HG03139 (cell line): Measurements from ENCODE around the gene ADGRF5.

Experiments
- ATAC-seq: cut with Tn5 transposase; IDR thresholded peaks from one replicate; pipeline ENCODE4 v1.9.1; 2021; ENCODE audit not compliant: unreplicated experiment

The ADGRF5 gene

DNA sequence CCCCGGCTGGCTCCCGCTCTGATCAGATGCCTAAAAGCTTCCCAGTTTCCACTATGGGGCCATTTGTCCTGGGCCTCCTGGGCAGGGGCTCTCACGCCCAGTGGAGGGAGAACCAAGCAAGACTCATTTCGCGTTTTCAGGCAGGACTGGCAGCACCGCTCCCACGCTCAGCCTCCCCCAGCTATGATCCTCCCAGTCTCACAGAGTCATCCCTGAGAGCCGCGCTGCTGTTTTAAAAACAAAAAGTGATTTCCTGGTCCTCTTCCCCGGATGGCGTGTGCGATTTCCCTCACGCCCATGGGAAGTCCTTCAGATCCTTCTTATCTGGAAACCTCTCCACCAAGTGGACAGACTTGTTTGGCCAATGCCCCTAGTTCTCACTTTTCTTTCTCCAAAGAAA is at the start of gene ADGRF5:
Gene ADGRF5, minus strand, starts transcription at position 208 of the 400 bp plus-strand sequence. CDS start 15,176 bp downstream, outside the sequence.
- ATAC-seq: no peak

GRCh38 chr6:46969206-46969605 is 47.5 kb upstream of the ADGRF5 start:
- no peak for ATAC-seq

DNA sequence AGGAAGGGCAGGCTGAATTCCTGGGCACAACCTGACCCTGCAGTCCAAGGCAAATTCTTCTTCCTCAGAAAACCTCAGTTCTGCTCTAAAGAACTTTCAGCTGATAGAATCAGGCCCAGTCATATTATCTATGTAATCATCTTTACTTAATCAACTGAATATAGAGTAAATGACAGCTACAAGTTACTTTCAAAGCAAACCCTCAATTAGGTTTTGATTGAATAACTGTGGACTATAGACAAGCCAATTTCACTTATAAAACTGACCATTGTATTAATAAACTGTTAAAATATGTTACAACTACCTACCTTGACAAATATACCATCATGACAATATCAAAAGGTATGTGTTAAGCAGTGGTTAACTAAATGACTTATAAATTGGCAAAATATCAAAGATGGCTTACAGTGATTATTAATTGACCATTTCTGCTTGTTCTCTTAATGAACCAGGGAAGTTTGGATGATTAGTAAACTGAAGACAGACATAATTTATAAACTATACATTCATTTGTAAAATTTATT is 46.1 kb upstream of the ADGRF5 start:
- no peak for ATAC-seq

GRCh38 chr6:46964716-46965519 is 43.2 kb upstream of the ADGRF5 start:
- no peak for ATAC-seq

DNA sequence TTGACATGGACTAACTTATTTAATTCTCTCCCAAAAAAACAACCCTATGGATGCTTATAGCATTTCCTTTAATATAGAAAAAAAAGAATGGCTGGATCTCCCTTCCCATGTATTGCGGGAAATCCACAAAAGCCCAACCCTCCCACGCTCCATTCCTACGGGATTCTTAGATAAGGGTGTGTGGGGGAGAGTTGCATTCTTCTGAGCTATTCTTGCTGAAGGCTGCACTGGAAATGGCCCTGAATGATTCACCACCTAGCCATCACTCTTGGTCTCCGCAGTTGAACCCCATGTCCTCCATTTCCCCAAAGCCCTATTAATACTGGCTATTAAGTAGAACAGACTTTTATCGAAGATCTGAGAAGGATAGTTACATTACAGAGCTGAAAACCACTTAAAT is 41.9 kb upstream of the ADGRF5 start:
- no peak for ATAC-seq

- no peak for ATAC-seq
Observed at GRCh38 chr6:46963039-46963438, 41.3 kb upstream of the ADGRF5 start.

- no peak for ATAC-seq
Observed at GRCh38 chr6:46961711-46962110, 40.0 kb upstream of the ADGRF5 start.

DNA sequence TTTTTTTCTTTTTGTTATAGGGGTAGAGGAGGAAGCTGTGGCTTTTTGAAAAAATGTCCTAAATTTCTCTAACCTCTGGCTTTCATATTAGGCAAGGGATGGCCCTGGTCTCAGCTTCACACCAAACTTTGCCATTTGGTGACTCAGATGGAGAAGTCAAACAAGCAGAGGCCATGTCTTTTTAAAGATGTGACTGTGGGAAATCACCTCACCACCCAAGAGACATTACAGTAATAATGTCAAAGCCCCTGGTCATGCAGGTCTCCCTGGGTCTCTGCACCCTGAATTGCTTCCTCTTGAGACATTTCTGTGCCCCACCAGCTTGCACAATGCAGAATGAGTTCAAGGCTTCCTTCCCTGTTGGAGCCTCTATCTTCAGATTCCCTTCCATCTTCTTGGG is 39.5 kb upstream of the ADGRF5 start:
- no peak for ATAC-seq

- no peak for ATAC-seq
Observed at GRCh38 chr6:46959419-46959818, 37.7 kb upstream of the ADGRF5 start.

GRCh38 chr6:46956409-46956808 is 34.7 kb upstream of the ADGRF5 start:
- no peak for ATAC-seq

DNA sequence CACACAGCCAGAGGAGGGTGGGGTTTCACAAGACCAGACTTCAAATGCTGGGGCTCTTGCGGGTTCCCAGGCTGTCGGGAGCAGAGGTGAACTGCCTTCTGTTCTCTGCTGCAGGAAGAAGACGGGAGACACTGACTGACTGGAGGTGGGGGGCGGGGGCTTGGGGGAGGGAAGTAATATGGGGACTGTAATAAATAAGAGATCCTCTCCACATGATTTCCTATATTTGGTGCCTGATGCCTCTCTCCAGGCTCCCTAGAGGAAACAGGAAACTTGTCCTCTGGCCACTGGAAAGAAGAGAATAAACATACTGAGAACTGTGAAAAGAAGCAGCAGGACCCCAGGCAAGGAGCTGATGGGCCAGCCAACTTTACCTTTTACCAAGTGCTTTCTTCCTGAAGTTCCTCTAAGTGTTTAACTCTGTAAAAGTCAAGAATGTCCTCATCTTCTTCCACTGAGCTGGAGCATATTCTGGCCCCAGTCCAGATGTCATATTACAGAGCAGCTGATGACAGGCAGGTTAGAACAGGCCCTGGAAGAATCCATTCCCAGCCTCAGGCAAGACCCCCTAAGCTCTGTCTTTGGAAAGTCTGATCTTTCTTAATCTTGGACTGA is 33.2 kb upstream of the ADGRF5 start:
- ATAC-seq: no peak

DNA sequence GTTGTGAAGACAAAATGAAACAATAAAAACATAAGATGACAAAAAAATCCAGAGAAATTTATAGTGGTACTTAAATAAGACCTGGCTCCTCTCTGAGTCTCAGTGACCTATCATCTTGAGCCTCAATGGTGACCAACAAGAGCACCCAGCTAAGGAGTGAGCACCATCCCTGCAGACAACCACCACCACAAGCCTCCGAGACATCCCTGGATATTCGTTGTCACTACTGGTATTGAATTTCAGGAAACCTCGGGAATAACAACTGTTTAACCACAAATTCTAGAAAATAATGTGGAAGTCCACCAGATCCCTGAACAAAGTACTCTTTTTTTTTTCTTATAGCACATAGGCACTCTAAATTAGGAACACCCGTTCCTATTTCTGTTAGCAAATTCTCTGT is 32.2 kb upstream of the ADGRF5 start:
- ATAC-seq: no peak

DNA sequence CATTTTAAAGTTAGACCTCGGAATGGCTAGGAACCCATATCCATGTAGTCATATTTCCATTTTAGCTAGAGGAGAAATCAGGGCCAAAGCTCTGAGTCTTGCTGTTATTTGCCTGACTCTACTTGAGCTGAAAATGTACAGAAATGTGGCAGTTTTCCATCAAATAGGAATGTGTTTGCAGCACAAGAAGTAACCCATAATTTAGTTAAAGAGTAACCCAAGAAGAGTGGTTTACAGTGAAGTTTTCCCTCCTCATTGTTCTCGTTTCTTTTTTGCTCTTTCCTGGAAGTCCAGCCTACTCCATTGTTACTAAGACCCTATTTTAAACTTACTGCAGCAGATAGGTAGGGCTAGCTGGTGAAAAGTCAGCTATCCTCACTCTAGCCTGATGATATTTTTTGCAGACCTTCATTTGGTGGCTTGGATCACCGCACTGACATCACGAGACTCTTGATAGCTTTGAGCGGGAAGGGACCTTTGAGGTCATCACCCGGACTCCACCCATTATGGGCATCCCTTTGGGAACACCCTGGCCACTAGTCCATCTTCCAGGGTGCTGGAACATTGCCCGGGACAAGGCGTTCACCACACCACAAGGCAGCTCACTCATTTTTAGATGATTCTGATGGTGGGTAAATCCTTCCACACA is 28.0 kb upstream of the ADGRF5 start:
- ATAC-seq: no peak

- ATAC-seq: no peak
Observed at GRCh38 chr6:46948699-46949098, 27.0 kb upstream of the ADGRF5 start.

- ATAC-seq: no peak
Observed at GRCh38 chr6:46947497-46947896, 25.8 kb upstream of the ADGRF5 start.

DNA sequence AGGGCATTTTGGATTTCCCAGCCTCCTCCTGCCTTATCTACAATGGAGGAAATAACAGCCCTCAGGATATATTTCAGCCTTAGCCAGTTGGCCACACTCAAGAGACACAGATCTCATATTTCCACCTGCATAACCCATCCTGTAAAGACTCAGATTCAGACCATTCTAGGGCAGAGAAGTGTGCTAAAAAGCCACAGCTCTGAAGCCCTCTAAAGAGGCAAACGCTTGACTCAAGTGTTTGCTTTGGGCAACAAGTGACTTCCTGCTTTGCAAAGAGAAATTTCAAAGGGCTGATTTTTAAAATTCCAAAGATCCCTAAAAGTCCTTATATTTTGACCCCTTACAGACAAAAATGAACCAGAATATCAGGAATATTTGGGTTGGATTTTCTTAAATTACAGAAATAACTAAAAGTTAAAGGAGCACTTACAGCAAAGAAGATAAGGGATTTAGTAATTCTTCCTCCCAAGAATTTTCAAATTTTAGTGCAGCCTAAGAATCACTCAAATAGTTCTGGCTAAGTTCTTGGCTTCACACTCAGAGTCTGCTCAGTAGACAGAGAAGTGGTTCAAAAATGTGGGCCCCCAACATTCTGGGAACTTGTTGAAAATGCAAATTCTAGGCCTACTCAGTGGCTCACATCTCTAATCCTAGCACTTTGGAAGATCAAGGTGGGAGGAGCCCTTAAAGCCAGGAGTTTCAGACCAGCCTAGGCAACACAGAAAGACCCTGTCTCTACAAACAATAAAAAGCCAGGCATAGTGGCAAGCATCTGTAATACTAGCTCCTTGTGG is 18.9 kb upstream of the ADGRF5 start:
- ATAC-seq: no peak

- no peak for ATAC-seq
Observed at GRCh38 chr6:46937642-46938041, 15.9 kb upstream of the ADGRF5 start.

DNA sequence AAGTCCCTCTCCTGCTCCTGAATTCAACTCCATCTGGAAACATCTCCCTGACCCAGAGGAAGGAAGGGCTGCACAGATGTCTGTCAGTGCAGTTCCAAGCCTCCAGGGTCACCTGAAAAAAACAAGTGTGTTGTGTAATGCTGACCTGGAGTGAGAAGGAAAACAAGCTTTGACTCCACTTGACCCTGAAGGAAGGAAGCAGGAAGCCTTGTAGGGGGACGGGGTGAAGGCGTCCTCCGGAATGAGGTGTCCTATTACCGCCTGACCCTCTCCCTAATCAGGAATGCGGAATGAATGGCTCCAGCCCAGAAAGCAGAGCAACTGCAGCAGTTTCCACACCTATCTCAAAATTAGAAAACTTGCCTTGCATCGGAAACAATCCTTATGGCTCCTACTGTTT is 13.9 kb upstream of the ADGRF5 start:
- ATAC-seq: no peak

DNA sequence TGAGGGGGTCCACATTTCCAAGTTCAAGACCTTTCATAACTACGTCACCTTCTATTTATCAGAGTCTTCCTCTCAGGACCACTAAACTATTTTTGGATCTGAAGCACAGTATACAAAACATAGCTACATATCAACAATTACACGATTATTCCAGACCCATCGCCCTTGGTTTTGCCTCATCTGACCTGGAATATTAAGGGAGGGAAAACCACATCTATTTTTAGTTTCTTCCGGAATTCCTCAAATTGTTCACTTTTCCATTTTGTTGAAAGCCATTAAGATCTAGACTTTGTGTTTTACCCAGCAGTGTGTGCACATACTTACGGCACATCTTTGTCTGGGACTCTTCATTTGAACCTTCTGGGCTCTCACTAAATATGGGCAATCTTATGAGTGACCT is 12.0 kb upstream of the ADGRF5 start:
- ATAC-seq: no peak

DNA sequence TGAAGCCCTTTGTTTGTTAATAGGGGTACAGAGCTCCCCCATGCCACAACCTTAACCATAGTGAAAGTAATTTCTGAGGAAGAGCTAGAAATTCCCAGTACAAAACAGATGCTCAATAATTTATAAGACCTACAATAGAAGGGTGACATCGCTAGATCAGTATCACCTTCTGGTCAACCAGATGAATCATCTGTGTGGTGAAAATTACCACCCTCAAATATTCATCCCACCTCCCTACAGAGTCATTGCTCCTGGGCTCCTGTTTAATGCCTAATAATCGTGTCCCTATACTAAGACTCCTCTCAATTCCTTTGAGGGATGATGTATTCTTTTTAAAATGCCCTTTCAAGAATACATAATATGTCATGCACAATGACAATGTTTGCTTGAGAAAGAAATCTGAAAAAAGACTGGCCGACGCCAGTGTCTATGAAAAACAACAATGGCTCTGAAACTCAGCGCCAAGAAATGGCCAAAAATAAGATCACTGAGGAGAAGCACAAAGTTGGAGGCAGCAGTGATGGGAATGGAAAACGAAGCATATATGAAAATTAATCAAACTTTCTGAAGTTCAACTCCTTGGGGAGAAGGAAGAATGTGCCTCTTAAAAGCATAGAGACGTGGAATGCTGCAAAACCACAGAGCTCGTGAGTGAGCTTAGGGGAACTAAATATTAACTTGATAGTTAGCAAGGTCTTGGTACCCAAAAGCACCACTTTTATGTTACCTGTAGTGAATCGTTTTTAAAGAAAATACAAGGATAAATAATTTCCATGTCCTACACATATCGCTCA is 11.0 kb upstream of the ADGRF5 start:
- ATAC-seq: no peak
